ENCODE results near the gene PSEN1. TPM values are rescaled to one million over a fixed set of nuclear protein-coding genes. Genes with fewer than 3 reads are reported as not detected.

The PSEN1 gene
- total and polyA plus RNA-seq, 10 of the 15 experiments (the other 5 are each of a cell fraction or from before 2014, with no cell fraction given) = 8.9 to 32.3 (median 21.8) TPM

DNA sequence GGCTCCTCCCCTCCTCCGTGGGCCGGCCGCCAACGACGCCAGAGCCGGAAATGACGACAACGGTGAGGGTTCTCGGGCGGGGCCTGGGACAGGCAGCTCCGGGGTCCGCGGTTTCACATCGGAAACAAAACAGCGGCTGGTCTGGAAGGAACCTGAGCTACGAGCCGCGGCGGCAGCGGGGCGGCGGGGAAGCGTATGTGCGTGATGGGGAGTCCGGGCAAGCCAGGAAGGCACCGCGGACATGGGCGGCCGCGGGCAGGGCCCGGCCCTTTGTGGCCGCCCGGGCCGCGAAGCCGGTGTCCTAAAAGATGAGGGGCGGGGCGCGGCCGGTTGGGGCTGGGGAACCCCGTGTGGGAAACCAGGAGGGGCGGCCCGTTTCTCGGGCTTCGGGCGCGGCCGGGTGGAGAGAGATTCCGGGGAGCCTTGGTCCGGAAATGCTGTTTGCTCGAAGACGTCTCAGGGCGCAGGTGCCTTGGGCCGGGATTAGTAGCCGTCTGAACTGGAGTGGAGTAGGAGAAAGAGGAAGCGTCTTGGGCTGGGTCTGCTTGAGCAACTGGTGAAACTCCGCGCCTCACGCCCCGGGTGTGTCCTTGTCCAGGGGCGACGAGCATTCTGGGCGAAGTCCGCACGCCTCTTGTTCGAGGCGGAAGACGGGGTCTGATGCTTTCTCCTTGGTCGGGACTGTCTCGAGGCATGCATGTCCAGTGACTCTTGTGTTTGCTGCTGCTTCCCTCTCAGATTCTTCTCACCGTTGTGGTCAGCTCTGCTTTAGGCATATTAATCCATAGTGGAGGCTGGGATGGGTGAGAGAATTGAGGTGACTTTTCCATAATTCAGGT is at the start of gene PSEN1 (continued):
- no peak for TF ChIP-seq RFX5 (IDR thresholded peaks at IDR 0.05; ENCODE audit: low read depth, low read length)
- peak; percentile 50; the same call in 1 of the 2 replicates for TF ChIP-seq PML (IDR thresholded peaks at IDR 0.05; ENCODE audit: low read length)
- TF ChIP-seq EED (IDR thresholded peaks at IDR 0.05; ENCODE audit: low read depth) = peak; percentile 53; the same call in 1 of the 2 replicates
- TF ChIP-seq POU2F2 (IDR thresholded peaks at IDR 0.05; ENCODE audit: borderline replicate concordance, low read depth, low read length) = peak; percentile 55; the same call in 1 of the 3 replicates
- peak; percentile 70; the same call in 1 of the 2 replicates for TF ChIP-seq NBN (IDR thresholded peaks at IDR 0.05)
- TF ChIP-seq, protein P1, sequence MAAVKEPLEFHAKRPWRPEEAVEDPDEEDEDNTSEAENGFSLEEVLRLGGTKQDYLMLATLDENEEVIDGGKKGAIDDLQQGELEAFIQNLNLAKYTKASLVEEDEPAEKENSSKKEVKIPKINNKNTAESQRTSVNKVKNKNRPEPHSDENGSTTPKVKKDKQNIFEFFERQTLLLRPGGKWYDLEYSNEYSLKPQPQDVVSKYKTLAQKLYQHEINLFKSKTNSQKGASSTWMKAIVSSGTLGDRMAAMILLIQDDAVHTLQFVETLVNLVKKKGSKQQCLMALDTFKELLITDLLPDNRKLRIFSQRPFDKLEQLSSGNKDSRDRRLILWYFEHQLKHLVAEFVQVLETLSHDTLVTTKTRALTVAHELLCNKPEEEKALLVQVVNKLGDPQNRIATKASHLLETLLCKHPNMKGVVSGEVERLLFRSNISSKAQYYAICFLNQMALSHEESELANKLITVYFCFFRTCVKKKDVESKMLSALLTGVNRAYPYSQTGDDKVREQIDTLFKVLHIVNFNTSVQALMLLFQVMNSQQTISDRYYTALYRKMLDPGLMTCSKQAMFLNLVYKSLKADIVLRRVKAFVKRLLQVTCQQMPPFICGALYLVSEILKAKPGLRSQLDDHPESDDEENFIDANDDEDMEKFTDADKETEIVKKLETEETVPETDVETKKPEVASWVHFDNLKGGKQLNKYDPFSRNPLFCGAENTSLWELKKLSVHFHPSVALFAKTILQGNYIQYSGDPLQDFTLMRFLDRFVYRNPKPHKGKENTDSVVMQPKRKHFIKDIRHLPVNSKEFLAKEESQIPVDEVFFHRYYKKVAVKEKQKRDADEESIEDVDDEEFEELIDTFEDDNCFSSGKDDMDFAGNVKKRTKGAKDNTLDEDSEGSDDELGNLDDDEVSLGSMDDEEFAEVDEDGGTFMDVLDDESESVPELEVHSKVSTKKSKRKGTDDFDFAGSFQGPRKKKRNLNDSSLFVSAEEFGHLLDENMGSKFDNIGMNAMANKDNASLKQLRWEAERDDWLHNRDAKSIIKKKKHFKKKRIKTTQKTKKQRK (IDR thresholded peaks at IDR 0.05; ENCODE audit: low read depth, low read length) = no peak
- peak; percentile 60; the same call in 1 of the 2 replicates for TF ChIP-seq DPF2 (IDR thresholded peaks at IDR 0.05)
- TF ChIP-seq RBBP5 (conservative IDR thresholded peaks at IDR 0.05) = no peak
- peak; percentile 86; the same call in 1 of the 2 replicates for TF ChIP-seq POLR2AphosphoS2 (IDR thresholded peaks at IDR 0.05; ENCODE audit: low read depth, low read length)
- peak in 1 of 2 experiments; percentile 43; a peak in 1 of 4 replicates for TF ChIP-seq ETV6 (conservative IDR thresholded peaks at IDR 0.05 in 1 of 2, IDR thresholded peaks at IDR 0.05 in 1 of 2; ENCODE audit: borderline replicate concordance in 1 of 2, low read depth in 1 of 2)
- 0 out of 2 replicates have a peak, but pooled peaks have one; percentile 34 for TF ChIP-seq TCF3 (IDR thresholded peaks at IDR 0.05; ENCODE audit: borderline replicate concordance, insufficient read depth, low read depth, low read length)
- peak; percentile 76; the same call in 1 of the 2 replicates for TF ChIP-seq HDGF (IDR thresholded peaks at IDR 0.05)
- peak; percentile 92 for TF ChIP-seq CREB1 (IDR thresholded peaks at IDR 0.05; ENCODE audit: low read depth)
- TF ChIP-seq TARDBP (IDR thresholded peaks at IDR 0.05; ENCODE audit: borderline replicate concordance) = 0 out of 2 replicates have a peak, but pooled peaks have one; percentile 22
- TF ChIP-seq, protein P2, sequence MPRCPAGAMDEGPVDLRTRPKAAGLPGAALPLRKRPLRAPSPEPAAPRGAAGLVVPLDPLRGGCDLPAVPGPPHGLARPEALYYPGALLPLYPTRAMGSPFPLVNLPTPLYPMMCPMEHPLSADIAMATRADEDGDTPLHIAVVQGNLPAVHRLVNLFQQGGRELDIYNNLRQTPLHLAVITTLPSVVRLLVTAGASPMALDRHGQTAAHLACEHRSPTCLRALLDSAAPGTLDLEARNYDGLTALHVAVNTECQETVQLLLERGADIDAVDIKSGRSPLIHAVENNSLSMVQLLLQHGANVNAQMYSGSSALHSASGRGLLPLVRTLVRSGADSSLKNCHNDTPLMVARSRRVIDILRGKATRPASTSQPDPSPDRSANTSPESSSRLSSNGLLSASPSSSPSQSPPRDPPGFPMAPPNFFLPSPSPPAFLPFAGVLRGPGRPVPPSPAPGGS (IDR thresholded peaks at IDR 0.05; ENCODE audit: borderline replicate concordance, insufficient read depth, low read depth, low read length, poor library complexity, severe bottlenecking) = no peak
- no peak for TF ChIP-seq YBX1 (IDR thresholded peaks at IDR 0.05)
- TF ChIP-seq RAD21 (IDR thresholded peaks at IDR 0.05; ENCODE audit: insufficient read depth, low read depth, low read length) = no peak
- TF ChIP-seq IKZF1 (conservative IDR thresholded peaks at IDR 0.05) = peak; percentile 73
- TF ChIP-seq ZZZ3 (IDR thresholded peaks at IDR 0.05; ENCODE audit: control insufficient read depth, insufficient read length, low read depth) = no peak
- TF ChIP-seq IRF4 (IDR thresholded peaks at IDR 0.05; ENCODE audit: low read depth, low read length) = peak; percentile 25; the same call in 1 of the 2 replicates
- peak; percentile 49; the same call in 1 of the 2 replicates for TF ChIP-seq CBFB (IDR thresholded peaks at IDR 0.05; ENCODE audit: low read depth)
- TF ChIP-seq SP1 (IDR thresholded peaks at IDR 0.05; ENCODE audit: low read depth, low read length) = no peak
- no peak for TF ChIP-seq NR2F1 (conservative IDR thresholded peaks at IDR 0.05)
- TF ChIP-seq PAX8 (IDR thresholded peaks at IDR 0.05) = no peak
- TF ChIP-seq SMARCA5 (IDR thresholded peaks at IDR 0.05) = 0 out of 2 replicates have a peak, but pooled peaks have one; percentile 11
- TF ChIP-seq ZNF217 (IDR thresholded peaks at IDR 0.05) = no peak
- no peak for TF ChIP-seq NFXL1 (IDR thresholded peaks at IDR 0.05; ENCODE audit: borderline replicate concordance)
- TF ChIP-seq TAF1 (IDR thresholded peaks at IDR 0.05; ENCODE audit: borderline replicate concordance, low read depth, low read length) = peak; percentile 86

Data from GM12878 (cell line).